ENCODE measurements around the gene CYP4F3.
"Not testable (repeated sequence)": the region's sequence is repeated elsewhere in the genome, so short reads cannot be mapped to it uniquely, and the experiment has no call there.

CYP4F3 gene, protein sequence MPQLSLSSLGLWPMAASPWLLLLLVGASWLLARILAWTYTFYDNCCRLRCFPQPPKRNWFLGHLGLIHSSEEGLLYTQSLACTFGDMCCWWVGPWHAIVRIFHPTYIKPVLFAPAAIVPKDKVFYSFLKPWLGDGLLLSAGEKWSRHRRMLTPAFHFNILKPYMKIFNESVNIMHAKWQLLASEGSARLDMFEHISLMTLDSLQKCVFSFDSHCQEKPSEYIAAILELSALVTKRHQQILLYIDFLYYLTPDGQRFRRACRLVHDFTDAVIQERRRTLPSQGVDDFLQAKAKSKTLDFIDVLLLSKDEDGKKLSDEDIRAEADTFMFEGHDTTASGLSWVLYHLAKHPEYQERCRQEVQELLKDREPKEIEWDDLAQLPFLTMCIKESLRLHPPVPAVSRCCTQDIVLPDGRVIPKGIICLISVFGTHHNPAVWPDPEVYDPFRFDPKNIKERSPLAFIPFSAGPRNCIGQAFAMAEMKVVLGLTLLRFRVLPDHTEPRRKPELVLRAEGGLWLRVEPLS

DNA sequence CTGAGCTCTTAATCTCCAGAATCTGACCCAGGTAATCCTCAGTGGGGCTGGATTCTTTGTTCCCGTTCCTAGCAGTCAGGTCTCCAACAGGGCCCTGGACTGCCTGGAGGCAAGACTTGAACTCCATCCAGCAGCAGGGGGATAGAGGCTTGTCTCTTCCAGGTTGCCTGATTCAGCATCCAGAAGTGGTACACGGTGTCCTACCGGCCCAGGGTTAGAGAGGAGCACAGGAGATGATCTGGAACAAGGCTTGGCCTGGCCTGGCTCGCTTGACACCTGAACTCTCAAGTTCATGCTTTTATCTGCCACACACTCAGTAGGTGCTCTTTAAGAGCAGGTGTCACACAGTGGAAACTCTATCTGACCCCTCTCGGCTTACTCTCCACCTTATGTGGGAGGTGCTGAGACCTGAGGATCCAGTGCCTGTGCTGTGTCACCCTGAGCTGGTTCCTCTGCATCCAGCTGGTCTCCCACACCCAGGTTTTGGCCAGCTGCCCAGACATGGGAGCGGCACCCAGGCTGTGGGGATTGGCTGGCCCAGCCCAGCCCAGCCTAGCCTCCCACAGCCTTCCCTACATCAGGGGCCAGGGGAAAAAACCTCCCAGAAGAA lies at the start of gene CYP4F3:
Gene CYP4F3 (plus strand): TSS at position 604 of the 610 bp plus-strand sequence. CDS start 519 bp downstream, outside the sequence.
- peak in 1 of 14 donors; percentile 18 for DNase-seq

GRCh38 chr19:15591796-15592195 lies 48.9 kb upstream of the CYP4F3 start:
- DNase-seq = no peak

GRCh38 chr19:15592506-15592905 lies 48.2 kb upstream of the CYP4F3 start:
- DNase-seq = not testable (repeated sequence)

DNA sequence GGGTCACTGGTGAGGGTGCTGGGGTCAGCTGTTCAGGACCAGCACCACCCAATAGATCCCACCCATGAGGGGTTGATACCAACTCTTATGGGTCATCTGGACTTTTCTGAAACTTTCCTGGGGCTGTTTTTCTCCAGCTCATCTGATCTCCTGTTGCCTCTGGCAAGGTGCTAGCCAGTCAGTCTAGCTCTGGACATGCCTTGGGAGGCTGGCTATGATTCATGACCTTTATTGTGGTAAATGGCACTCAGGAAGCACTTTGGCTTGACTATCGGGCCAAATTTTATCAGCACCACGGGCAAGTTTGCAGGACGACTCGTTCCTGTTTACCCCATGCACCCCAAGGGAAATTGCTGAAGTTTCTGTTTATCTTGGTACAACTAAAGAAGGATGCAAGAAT lies 46.9 kb upstream of the CYP4F3 start:
- DNase-seq = not testable (repeated sequence)

DNA sequence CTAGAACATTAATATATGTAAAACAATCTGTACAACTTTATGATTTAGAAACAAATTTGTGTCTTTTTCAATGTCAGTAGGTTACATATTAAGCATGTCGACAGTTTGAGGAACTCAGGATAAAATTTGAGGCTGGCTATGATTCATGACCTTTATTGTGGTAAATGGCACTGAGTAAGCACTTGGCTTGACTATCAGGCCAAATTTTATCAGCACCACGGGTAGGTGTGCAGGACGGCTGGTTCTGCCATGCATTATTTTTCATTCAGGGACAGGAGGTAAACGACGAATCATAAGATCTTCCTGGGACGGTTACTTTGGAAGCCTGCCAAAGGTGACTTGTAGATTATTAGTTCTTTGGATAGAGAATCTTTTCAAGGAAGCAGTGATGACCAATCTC lies 45.6 kb upstream of the CYP4F3 start:
- no peak for DNase-seq

DNA sequence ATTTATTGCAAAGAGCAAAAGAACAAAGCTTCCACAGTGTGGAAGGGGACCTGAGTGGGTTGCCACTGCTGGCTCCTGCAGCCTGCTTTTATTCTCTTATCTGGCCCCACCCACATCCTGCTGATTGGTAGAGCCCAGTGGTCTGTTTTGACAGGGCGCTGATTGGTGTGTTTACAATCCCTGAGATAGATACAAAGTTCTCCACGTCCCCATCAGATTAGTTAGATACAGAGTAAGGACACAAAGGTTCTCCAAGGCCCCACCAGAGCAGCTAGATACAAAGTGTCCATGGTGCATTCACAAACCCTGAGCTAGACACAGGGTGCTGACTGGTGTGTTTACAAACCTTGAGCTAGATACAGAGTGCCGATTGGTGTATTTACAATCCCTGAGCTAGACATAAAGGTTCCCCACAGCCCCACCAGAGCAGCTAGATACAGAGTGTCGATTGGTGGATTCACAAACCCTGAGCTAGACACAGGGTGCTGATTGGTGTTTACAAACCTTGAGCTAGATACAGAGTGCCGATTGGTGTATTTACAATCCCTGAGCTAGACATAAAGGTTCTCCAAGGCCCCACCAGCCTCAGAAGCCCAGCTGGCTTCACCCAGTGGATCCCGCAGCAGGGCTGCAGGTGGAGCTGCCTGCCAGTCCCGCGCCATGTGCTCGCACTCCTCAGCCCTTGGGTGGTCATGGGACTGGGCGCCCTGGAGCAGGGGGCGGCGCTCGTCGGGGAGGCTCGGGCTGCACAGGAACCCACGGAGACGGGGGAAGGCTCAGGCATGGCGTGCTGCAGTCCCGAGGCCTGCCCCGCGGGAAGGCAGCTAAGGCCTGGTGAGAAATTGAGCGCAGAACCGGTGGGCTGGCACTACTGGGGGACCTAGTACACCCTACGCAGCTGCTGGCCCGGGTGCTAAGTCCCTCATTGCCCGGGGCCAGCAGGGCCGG lies 32.4 kb upstream of the CYP4F3 start:
- DNase-seq = not testable (repeated sequence)

- DNase-seq = no peak
Observed at GRCh38 chr19:15609261-15609660, 31.4 kb upstream of the CYP4F3 start.

DNA sequence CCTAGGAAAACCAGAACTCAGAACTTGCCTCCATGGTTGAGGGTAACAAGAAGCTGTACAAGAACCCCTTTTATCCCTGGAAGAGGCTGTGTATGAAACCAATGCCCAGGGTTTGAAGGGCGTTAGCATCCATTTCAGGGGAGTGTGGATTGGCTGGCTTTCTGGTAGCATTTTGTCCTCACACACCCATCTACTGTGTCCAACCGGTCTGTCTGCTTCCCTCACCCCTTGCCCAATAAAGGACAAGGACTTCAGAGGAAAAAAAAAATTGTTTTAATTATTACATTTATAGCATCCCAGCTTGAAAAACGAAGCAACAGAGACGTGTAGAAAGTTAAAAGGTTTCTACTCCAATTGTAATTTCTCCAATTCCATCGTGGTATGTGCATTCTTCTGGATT lies 28.4 kb upstream of the CYP4F3 start:
- no peak for DNase-seq

GRCh38 chr19:15613338-15613737 lies 27.4 kb upstream of the CYP4F3 start:
- no peak for DNase-seq

DNA sequence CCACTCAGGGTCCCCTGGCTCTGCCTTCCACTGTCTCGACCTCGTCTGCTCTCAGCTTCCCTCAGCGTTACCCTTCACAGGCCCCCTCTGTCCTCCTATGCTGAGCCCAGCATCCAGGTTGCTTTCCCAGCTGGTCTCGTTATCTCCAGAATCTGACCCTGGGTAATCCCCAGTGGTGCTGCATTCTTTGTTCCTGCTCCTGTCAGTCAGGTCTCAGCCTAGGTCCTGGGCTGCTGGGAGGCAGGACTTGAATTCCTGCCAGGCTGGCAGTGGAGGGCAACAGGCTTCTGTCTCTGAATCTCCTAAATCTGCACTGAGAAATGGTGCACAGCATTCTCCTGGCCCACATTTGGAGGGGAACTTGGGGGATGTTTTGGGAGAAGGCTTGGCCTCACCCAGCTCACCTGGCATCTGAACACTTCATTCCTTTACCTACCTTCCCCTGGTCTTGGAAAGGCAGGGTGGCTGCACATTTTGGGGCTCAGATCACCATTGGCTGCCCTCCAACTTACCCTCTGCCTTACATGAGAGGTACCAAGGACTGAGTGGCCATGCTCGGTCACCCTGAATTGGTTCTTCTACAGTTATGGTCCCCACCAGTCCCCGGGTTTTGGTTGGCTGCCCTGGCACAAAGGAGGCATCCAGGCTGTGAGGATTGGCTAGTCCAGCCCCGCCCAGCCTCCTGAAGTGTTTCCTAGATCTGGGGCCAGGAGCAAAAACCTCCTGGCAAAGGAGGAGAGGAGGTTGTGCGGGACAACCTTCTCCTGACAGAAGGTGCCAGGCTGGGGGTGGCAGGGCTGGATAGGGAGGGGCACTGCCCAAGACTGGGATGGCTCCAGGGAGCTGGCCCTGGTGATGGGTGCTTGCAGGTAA lies 26.0 kb upstream of the CYP4F3 start, which contains the start of gene CYP4F8:
Gene CYP4F8 (plus strand): TSS at position 712 of the 873 bp plus-strand sequence. CDS start 399 bp downstream, outside the sequence.
- no peak for DNase-seq

DNA sequence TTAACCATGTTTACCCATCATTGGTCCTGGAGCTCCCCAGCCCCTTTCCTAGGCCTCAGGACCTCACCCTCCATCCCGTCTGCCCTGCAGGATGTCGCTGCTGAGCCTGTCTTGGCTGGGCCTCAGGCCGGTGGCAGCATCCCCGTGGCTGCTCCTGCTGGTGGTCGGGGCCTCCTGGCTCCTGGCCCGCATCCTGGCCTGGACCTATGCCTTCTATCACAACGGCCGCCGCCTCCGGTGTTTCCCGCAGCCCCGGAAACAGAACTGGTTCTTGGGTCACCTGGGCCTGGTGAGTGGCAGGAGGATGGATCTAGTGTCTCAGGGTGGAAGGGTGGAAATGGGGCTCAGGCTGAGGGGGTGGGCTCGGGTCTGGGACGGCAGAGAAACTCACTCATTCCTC lies 25.2 kb upstream of the CYP4F3 start:
- DNase-seq = no peak

DNA sequence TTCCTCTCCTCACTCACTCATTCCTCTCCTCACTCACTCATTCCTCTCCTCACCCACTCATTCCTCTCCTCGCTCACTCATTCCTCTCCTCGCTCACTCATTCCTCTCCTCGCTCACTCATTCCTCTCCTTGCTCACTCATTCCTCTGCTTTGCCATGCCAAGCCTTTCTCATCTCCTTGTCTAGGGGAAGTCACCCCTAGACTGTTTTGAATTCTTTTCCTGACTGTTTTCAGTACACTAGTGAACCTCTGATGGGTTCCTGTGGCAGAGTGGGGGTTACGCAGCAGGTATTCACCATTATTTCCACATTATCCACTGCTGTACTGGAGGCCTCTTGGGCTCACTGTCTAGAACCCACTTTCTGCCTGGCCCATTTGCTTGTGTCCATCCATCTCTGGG lies 24.5 kb upstream of the CYP4F3 start:
- no peak for DNase-seq

DNA sequence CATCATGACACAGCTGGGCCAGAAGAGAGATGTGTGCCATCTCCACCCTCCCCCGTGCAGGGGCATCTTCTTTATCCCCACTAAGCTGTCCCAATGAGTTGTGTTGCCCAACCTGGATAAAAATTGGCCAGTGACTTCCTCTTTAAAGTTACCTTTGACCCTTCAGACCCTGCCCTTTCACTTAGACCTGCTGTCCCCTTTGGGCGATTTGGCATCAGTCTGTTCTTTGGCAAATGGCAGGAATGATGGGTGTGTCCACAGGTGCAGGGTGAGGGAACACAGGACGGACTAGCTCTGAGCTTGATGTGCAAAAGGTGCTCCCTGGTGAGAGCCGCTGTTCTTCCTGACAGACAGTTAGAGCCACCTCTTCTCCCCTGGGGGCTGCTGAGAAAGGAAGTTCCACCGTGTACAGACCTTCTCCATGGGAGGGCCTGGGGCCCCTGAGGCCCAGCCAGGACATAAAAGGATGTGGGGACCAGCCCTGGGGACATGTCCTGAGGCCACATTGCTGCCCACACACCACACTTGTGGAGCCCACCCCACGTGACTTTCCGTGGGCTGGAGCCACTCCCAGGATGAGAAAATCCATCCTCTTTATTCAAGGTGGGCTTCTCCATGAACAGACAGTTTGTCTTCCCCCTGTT lies 23.9 kb upstream of the CYP4F3 start:
- no peak for DNase-seq

- DNase-seq = no peak
Observed at GRCh38 chr19:15618321-15618720, 22.4 kb upstream of the CYP4F3 start.

GRCh38 chr19:15621801-15622200 lies 18.9 kb upstream of the CYP4F3 start:
- DNase-seq = no peak

DNA sequence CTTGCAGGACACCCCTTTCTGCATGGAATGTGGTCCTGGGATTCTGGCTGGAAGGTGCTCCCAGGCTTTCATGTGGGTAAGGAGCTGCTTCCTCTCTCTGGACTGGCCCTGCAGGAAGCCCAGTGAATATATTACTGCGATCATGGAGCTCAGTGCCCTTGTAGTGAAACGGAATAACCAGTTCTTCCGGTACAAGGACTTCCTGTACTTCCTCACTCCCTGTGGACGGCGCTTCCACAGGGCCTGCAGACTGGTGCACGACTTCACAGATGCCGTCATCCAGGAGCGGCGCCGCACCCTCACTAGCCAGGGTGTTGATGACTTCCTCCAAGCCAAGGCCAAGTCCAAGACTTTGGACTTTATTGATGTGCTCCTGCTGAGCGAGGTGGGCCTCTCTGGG lies 17.7 kb upstream of the CYP4F3 start:
- no peak for DNase-seq

DNA sequence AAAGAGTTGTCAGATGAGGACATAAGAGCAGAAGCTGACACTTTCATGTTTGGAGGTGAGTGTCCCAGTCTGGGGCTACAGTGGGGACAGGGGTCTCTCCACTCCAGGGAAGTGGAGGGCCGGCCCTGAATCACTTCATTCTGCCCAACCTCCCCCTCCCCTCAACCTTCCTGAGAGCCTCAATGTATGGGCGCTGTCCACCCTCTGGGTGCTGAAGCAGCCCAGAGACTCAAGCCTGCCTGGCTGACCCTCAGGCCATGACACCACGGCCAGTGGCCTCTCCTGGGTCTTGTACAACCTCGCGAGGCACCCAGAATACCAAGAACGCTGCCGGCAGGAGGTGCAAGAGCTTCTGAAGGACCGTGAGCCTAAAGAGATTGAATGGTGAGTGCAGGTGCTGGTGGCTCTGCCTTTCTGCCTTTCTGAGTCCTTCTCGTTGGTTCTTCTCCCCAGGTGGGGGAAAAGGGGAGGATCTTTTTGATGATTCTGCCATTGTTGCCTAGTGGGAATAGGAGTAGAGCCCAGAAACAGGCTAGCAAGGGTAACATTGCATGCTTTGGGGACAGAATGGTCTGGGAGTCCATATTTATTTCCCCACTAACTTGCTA lies 16.9 kb upstream of the CYP4F3 start:
- no peak for DNase-seq

DNA sequence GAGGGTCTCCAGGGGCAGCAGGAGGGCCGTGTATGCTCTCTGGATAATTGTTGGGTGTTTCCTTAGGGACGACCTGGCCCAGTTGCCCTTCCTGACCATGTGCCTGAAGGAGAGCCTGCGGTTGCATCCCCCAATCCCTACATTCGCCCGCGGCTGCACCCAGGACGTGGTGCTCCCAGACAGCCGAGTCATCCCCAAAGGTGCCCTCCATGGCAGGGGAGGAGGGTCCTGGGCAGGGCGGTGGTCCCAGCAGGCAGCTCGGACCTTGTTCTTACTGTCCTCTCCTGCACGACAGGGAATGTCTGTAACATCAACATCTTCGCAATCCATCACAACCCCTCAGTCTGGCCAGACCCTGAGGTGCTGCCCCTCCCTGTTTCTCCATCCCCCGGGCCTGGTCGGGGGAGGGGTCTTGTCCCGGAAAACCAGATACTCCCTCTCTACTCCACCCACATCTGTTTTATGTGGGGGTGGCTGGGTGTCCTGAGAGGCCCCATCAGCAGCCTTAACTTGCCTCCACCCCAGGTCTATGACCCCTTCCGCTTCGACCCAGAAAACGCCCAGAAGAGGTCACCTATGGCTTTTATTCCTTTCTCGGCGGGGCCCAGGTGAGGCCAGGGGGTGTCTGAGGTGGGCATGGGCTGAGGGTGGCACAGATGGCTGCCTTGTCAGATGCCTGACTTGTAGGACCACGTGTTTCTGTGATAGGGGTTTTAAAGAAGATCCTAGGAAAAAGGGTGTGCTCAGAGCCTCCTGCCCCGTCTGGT lies 12.3 kb upstream of the CYP4F3 start:
- DNase-seq = no peak

GRCh38 chr19:15629003-15629880 lies 11.5 kb upstream of the CYP4F3 start:
- DNase-seq = peak in 12 of 14 donors; percentile 7 to 73 (median 27)

Data from C1 segment of cervical spinal cord (tissue), 14 donors.